ENCODE measurements around the gene CD248.

DNA sequence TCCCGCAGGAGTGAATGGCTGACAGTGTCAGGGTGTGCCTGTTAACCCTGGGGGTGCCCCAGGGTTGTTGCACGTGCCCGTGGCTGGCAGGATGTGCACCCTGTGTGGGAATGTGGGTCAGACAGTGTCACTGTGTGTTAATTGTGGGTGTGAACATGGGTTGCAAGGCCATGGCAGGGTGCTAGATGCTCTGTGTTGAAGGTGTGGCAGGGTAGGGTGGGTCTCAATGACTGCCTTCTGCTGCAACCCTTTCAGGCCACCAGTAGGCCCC lies 11.1 kb upstream of the CD248 start:
- TF ChIP-seq POLR2AphosphoS5 (IDR thresholded peaks at IDR 0.05; ENCODE audit: low read depth, low read length): no peak
- no peak for TF ChIP-seq FOXP2 (optimal IDR thresholded peaks at IDR 0.05; ENCODE audit: borderline replicate concordance, extremely low read depth, extremely low read length, insufficient read depth)
- no peak for TF ChIP-seq TAF1 (IDR thresholded peaks at IDR 0.05; ENCODE audit: borderline replicate concordance, insufficient read depth, low read length)

All from PFSK-1 (cell line).